Mesenchymal stem cell (in vitro differentiated cells and primary cell): ENCODE results near the gene TMC4.
A peak's percentile ranks its signal among the peaks of the same experiment; 100 is the strongest.

Source experiments
- DNase-seq: peaks from one replicate; pipeline ENCODE4 v3.0.0-alpha.2; 2013
- H2AFZ ChIP-seq: one replicate; pipeline ENCODE4 v1.6.1; 2013; ENCODE audit warnings: low read depth, mild to moderate bottlenecking, control low read depth, inconsistent platforms, low read length, moderate library complexity
- H2AK5ac ChIP-seq: 2 replicates; pipeline ENCODE4 v1.6.1; 2013; ENCODE audit warnings: low read length, moderate library complexity, mild to moderate bottlenecking, inconsistent platforms; ENCODE audit not compliant: severe bottlenecking
- H2BK120ac ChIP-seq: one replicate; pipeline ENCODE4 v1.6.1; 2013; ENCODE audit warnings: low read depth, mild to moderate bottlenecking, inconsistent platforms, low read length, moderate library complexity
- H2BK12ac ChIP-seq, 2 experiments: one replicate each; pipeline ENCODE4 v1.6.1; 2013; ENCODE audit warnings: inconsistent platforms in 2 of 2, low read length in 2 of 2, mild to moderate bottlenecking in 2 of 2, moderate library complexity in 2 of 2, control low read depth in 1 of 2
- H2BK15ac ChIP-seq: one replicate; pipeline ENCODE4 v1.6.1; 2013; ENCODE audit warnings: mild to moderate bottlenecking, low read depth, inconsistent platforms; ENCODE audit not compliant: poor library complexity, severe bottlenecking
- H2BK5ac ChIP-seq: 2 replicates; pipeline ENCODE4 v1.6.1; 2013; ENCODE audit warnings: low read depth, mild to moderate bottlenecking, low read length, control low read depth, inconsistent platforms; ENCODE audit not compliant: poor library complexity, severe bottlenecking
- H3K14ac ChIP-seq, 2 experiments: one replicate each; pipeline ENCODE4 v1.6.1; 2013; ENCODE audit warnings: inconsistent platforms in 2 of 2, low read length in 2 of 2, control low read depth in 1 of 2, mild to moderate bottlenecking in 1 of 2, moderate library complexity in 1 of 2
- H3K18ac ChIP-seq, 2 experiments: one replicate each; pipeline ENCODE4 v1.6.1; 2013; ENCODE audit warnings: inconsistent platforms in 2 of 2, low read length in 2 of 2, control low read depth in 1 of 2, low read depth in 1 of 2, mild to moderate bottlenecking in 1 of 2
- H3K23ac ChIP-seq, 2 experiments: one replicate each; pipeline ENCODE4 v1.6.1; 2013; ENCODE audit warnings: inconsistent platforms in 2 of 2, low read length in 2 of 2, mild to moderate bottlenecking in 2 of 2, moderate library complexity in 2 of 2, control low read depth in 1 of 2
- H3K27ac ChIP-seq: 2 replicates; pipeline ENCODE4 v1.5.1; 2013; ENCODE audit warnings: mild to moderate bottlenecking, moderate library complexity, low read length, control low read depth, inconsistent platforms; ENCODE audit not compliant: poor library complexity, severe bottlenecking
- H3K27me3 ChIP-seq, 2 experiments: 2 replicates each; pipeline versions ENCODE4 v1.6.1 to v1.7.0; 2013; ENCODE audit warnings: low read length in 2 of 2, mild to moderate bottlenecking in 2 of 2, moderate library complexity in 2 of 2, control low read depth in 1 of 2, inconsistent platforms in 1 of 2; ENCODE audit not compliant: control insufficient read depth in 1 of 2, insufficient read depth in 1 of 2
- H3K36me3 ChIP-seq, 2 experiments: 2 replicates each; pipeline versions ENCODE4 v1.6.1 to v1.7.0; 2013; ENCODE audit warnings: low read length in 2 of 2, control low read depth in 1 of 2, inconsistent platforms in 1 of 2, low read depth in 1 of 2, mild to moderate bottlenecking in 1 of 2; ENCODE audit not compliant: insufficient read depth in 2 of 2, control insufficient read depth in 1 of 2
- H3K4ac ChIP-seq, 2 experiments: one replicate each; pipeline ENCODE4 v1.6.1; 2013; ENCODE audit warnings: inconsistent platforms in 2 of 2, low read length in 2 of 2, mild to moderate bottlenecking in 2 of 2, moderate library complexity in 2 of 2, control low read depth in 1 of 2, low read depth in 1 of 2
- H3K4me1 ChIP-seq: 2 replicates; pipeline ENCODE4 v1.6.1; 2013; ENCODE audit warnings: low read depth, low read length, control low read depth; ENCODE audit not compliant: control insufficient read depth, insufficient read depth
- H3K4me2 ChIP-seq: 2 replicates; pipeline ENCODE4 v1.6.1; 2013; ENCODE audit warnings: low read length, mild to moderate bottlenecking, inconsistent platforms; ENCODE audit not compliant: poor library complexity, severe bottlenecking
- H3K4me3 ChIP-seq, 2 experiments: 2 replicates each; pipeline versions ENCODE4 v1.5.1 to v1.7.0; 2013; ENCODE audit warnings: low read length in 2 of 2, mild to moderate bottlenecking in 2 of 2, control low read depth in 1 of 2, low read depth in 1 of 2; ENCODE audit not compliant: insufficient read depth in 1 of 2
- H3K79me1 ChIP-seq: replicated peaks from 2 replicates; pipeline ENCODE4 v1.6.1; 2013; ENCODE audit warnings: mild to moderate bottlenecking, control low read depth, low read length, inconsistent platforms; ENCODE audit not compliant: poor library complexity, severe bottlenecking
- H3K9ac ChIP-seq: 2 replicates; pipeline ENCODE4 v1.7.0; 2013; ENCODE audit warnings: mild to moderate bottlenecking, low read length, moderate library complexity
- H3K9me3 ChIP-seq: 2 replicates; pipeline ENCODE4 v1.7.0; 2013; ENCODE audit warnings: mild to moderate bottlenecking, low read length; ENCODE audit not compliant: control insufficient read depth
- H4K8ac ChIP-seq: one replicate; pipeline ENCODE4 v1.6.1; 2013; ENCODE audit warnings: inconsistent platforms, mild to moderate bottlenecking, low read length, moderate library complexity
- H4K91ac ChIP-seq: one replicate; pipeline ENCODE4 v1.6.1; 2013; ENCODE audit warnings: mild to moderate bottlenecking, low read length, inconsistent platforms
- WGBS: methylation state at CpG from one replicate; pipeline ENCODE4 v1.1.7; 2013; ENCODE audit warnings: mixed read lengths; 5-methylcytosine and 5-hydroxymethylcytosine counted together

The TMC4 gene

DNA sequence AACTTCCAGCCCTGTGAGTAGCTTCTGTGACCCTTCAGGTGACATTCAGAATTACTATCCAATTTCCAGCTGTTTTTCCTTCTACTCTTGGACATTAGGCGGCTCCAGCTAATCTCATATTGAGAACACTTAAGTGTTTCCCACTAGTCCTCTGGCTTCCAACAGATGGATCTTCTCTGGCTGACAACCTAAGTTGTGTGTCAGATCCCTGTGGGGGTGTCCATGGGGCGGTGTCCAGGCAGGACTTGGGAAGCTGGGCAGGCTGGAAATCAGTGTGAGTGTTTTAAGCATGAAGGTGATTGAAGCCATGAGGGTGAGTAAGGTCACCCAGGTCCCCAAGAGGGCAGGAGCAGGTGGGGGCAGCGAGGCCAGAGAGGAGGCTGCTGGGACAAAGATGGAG is 25.3 kb downstream of the TMC4 start:
- DNase-seq: peak; percentile 53

DNA sequence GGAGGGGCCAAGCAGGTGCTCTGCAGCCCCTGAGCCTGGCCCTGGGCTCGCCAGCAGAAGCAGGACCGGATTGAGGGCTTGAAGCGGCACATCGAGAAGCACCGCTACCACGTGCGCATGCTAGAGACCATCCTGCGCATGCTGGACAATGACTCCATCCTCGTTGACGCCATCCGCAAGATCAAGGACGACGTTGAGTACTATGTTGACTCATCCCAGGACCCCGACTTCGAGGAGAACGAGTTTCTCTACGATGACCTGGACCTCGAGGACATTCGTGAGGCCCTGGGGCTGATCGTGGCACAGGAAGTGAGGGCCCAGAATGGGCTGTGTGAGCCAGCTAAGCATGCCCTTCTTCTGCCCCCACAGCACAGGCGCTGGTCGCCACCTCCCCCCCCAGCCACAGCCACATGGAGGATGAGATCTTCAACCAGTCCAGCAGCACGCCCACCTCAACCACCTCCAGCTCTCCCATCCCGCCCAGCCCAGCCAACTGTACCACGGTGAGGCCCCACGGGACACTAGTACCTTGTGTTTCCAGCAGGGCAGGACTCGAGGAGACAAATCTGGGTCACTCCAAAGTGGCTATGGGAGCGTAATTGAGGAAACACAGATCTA is 27.3 kb downstream of the TMC4 start:
- H4K8ac ChIP-seq: no peak overlapping the region
- no peak overlapping the region for H3K4me2 ChIP-seq
- no peak overlapping the region for H3K4ac ChIP-seq
- H3K36me3 ChIP-seq: peaks cover 83 to 87% of the 10 kb centered on the region in 2 experiments
- H3K4me1 ChIP-seq: peaks cover 18% of the 10 kb centered on the region
- 97% methylated on average over 28 of the region's 28 CpGs for WGBS
- H2AK5ac ChIP-seq: no peak overlapping the region
- H2BK120ac ChIP-seq: no peak overlapping the region
- no peak overlapping the region for H4K91ac ChIP-seq
- DNase-seq: no peak
- H3K27me3 ChIP-seq: no peaks in the 10 kb centered on the region
- H3K14ac ChIP-seq: no peak overlapping the region
- H3K4me3 ChIP-seq: no peak overlapping the region
- no peak overlapping the region for H2BK15ac ChIP-seq
- peaks cover 51% of the 10 kb centered on the region for H3K79me1 ChIP-seq
- H2BK5ac ChIP-seq: no peak overlapping the region
- H2BK12ac ChIP-seq: no peak overlapping the region
- H3K27ac ChIP-seq: no peak overlapping the region
- H3K9ac ChIP-seq: no peak overlapping the region
- H3K23ac ChIP-seq: no peak overlapping the region
- no peaks in the 10 kb centered on the region for H3K9me3 ChIP-seq
- no peak overlapping the region for H2AFZ ChIP-seq
- H3K18ac ChIP-seq: no peak overlapping the region

More for the DNA sequence above, 25.3 kb downstream of the TMC4 start:
- Histone ChIP-seq H4K91ac (no peak overlapping the region), H3K27me3 (no peaks in the 10 kb centered on the region), H3K14ac (no peak overlapping the region), H3K79me1 (peaks cover 62% of the 10 kb centered on the region), H3K4ac (no peak overlapping the region), H3K23ac (no peak overlapping the region), H2BK5ac (no peak overlapping the region), H3K27ac (no peak overlapping the region), H3K4me1 (peaks cover 6% of the 10 kb centered on the region), H3K4me2 (no peak overlapping the region), H2AFZ (no peak overlapping the region), H2AK5ac (no peak overlapping the region), H2BK15ac (no peak overlapping the region), H4K8ac (no peak overlapping the region), H3K4me3 (no peak overlapping the region), H3K9me3 (no peaks in the 10 kb centered on the region), H2BK12ac (no peak overlapping the region), H2BK120ac (no peak overlapping the region), H3K9ac (peak overlapping the region; percentile 36), H3K36me3 (peaks cover 93 to 98% of the 10 kb centered on the region in 2 experiments), H3K18ac (no peak overlapping the region)
- 73% methylated on average over 2 of the region's 3 CpGs for WGBS

DNA sequence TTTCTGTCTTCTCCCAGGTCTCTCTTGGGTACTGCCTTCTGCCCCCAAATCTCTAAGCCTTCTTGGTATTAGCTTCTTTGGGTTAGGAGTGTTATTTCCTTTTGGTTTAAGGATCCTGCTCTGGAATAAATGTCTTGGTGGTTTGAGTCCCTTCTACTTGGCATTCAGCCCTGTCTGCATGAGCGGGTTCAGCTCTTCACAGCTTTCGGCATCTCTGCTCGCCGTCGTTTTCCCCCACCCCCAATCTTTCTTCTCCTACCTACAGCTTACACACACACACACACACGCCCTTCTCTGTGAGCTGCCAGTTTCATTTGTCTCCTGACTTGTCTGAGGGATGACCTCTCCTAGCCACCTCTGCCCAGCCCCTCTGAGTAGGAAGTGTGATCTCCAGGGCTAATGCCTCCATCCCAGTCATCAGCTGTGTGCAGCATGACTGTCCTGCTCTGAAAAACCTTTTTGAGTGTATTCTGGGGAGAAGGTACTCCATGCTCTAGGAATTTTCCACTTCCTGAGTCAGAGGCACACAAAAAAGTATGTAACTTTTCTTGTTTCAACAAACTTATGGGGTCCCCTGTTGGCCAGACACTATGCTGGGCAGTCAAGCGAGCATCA is 30.7 kb downstream of the TMC4 start:
- no peak overlapping the region for H3K14ac ChIP-seq
- no peaks in the 10 kb centered on the region for H3K27me3 ChIP-seq
- H3K9me3 ChIP-seq: no peaks in the 10 kb centered on the region
- H4K8ac ChIP-seq: no peak overlapping the region
- peaks cover 69% of the 10 kb centered on the region in 2 experiments for H3K36me3 ChIP-seq
- H2AK5ac ChIP-seq: no peak overlapping the region
- H3K79me1 ChIP-seq: peaks cover 36% of the 10 kb centered on the region
- H2BK12ac ChIP-seq: no peak overlapping the region
- peak overlapping the region; percentile 35 for H3K27ac ChIP-seq
- H4K91ac ChIP-seq: no peak overlapping the region
- no peak overlapping the region for H2BK15ac ChIP-seq
- H3K4me1 ChIP-seq: peaks cover 35% of the 10 kb centered on the region
- no peak overlapping the region for H2BK5ac ChIP-seq
- no peak overlapping the region for H3K23ac ChIP-seq
- H3K9ac ChIP-seq: peak overlapping the region; percentile 65
- DNase-seq: no peak
- H2BK120ac ChIP-seq: no peak overlapping the region
- WGBS: 89% methylated on average over 7 of the region's 7 CpGs
- H2AFZ ChIP-seq: no peak overlapping the region
- H3K4me3 ChIP-seq: no peak overlapping the region
- H3K4me2 ChIP-seq: peak overlapping the region; percentile 4
- H3K4ac ChIP-seq: no peak overlapping the region
- H3K18ac ChIP-seq: no peak overlapping the region

- Histone ChIP-seq H3K4me2 (no peak overlapping the region), H3K14ac (no peak overlapping the region), H3K27ac (no peak overlapping the region), H3K9me3 (no peaks in the 10 kb centered on the region), H3K4me1 (peaks cover 32% of the 10 kb centered on the region), H4K91ac (no peak overlapping the region), H2BK12ac (no peak overlapping the region), H2BK15ac (no peak overlapping the region), H3K9ac (peak overlapping the region; percentile 44), H4K8ac (no peak overlapping the region), H3K4me3 (peak overlapping the region in 1 of 2 experiments; percentile 4), H2AFZ (no peak overlapping the region), H3K23ac (no peak overlapping the region), H3K36me3 (peaks cover 60% of the 10 kb centered on the region in 2 experiments), H2BK120ac (no peak overlapping the region), H3K4ac (no peak overlapping the region), H3K79me1 (peaks cover 27% of the 10 kb centered on the region), H2BK5ac (no peak overlapping the region), H3K27me3 (no peaks in the 10 kb centered on the region), H3K18ac (no peak overlapping the region), H2AK5ac (no peak overlapping the region)
- WGBS: 98% methylated on average over 3 of the region's 3 CpGs
- no peak for DNase-seq
These were observed 31.6 kb downstream of the TMC4 start for GRCh38 chr19:54141356-54141755.
